Naive thymus-derived CD4-positive, alpha-beta T cell (primary cell): ENCODE data around the gene SIRT2. TPM values are rescaled to one million over a fixed set of nuclear protein-coding genes. Genes with fewer than 3 reads are reported as not detected.
A peak's percentile ranks its signal among the peaks of the same experiment; 100 is the strongest.

ENCODE experiments used
- ATAC-seq: fragments of 150-1000 bp; cut with Tn5 transposase; 2 replicates; pipeline ENCODE4 v1.10.0; 2021; ENCODE audit warnings: mild to moderate bottlenecking, moderate library complexity
- CTCF ChIA-PET: fragments of 350-600 bp; sonication (Branson Sonifier 250); formaldehyde crosslinking; loops from one replicate; lab custom pipeline; 2021; ENCODE audit warnings: antibody characterized with exemption; lab: Charles Lee
- POLR2A ChIA-PET: fragments of 350-600 bp; sonication (Branson Sonifier 250); formaldehyde crosslinking; loops from one replicate; lab custom pipeline; 2021; ENCODE audit warnings: antibody characterized with exemption, inconsistent platforms; lab: Charles Lee
- DNase-seq, 9 donors: peaks; one replicate each; pipeline versions ENCODE4 v3.0.0 to v3.0.0-alpha.2; 2020 to 2022; ENCODE audit warnings: mixed read lengths in 1 of 9
- H3K27ac ChIP-seq: one replicate; pipeline ENCODE4 v1.7.0; 2013; ENCODE audit warnings: mild to moderate bottlenecking, low read depth, low read length, moderate library complexity
- H3K27me3 ChIP-seq, 2 donors: one replicate each; pipeline ENCODE4 v1.7.0; 2013; ENCODE audit warnings: low read length in 2 of 2, mild to moderate bottlenecking in 2 of 2, moderate library complexity in 2 of 2; ENCODE audit not compliant: control insufficient read depth in 2 of 2, insufficient read depth in 2 of 2
- H3K36me3 ChIP-seq, 3 experiments: 1 replicate in 2 of 3; 2 replicates in 1 of 3; pipeline ENCODE4 v1.7.0; 2013; ENCODE audit warnings: low read length in 3 of 3, mild to moderate bottlenecking in 3 of 3, moderate library complexity in 1 of 3; ENCODE audit not compliant: insufficient read depth in 3 of 3, control insufficient read depth in 2 of 3
- H3K4me1 ChIP-seq, 2 donors: one replicate each; pipeline ENCODE4 v1.7.0; 2013; ENCODE audit warnings: low read length in 2 of 2, mild to moderate bottlenecking in 2 of 2, moderate library complexity in 1 of 2; ENCODE audit not compliant: control insufficient read depth in 2 of 2, insufficient read depth in 2 of 2
- H3K4me3 ChIP-seq: 2 replicates; pipeline ENCODE4 v1.7.0; 2013; ENCODE audit warnings: mild to moderate bottlenecking, low read length
- H3K9me3 ChIP-seq, 3 experiments: 1 replicate in 2 of 3; 2 replicates in 1 of 3; pipeline ENCODE4 v1.7.0; 2013; ENCODE audit warnings: low read length in 3 of 3; ENCODE audit not compliant: control insufficient read depth in 2 of 3
- H3K27ac Mint-ChIP-seq, 9 donors: one replicate each; pipeline ENCODE4 v1.8.0; 2020 to 2022; ENCODE audit warnings: mixed read lengths in 9 of 9, mild to moderate bottlenecking in 8 of 9, moderate library complexity in 5 of 9, inconsistent platforms in 2 of 9
- H3K27me3 Mint-ChIP-seq, 5 donors: one replicate each; pipeline ENCODE4 v1.8.0; 2021 to 2022; ENCODE audit warnings: mixed read lengths in 5 of 5, mild to moderate bottlenecking in 1 of 5
- H3K36me3 Mint-ChIP-seq, 5 donors: one replicate each; pipeline ENCODE4 v1.8.0; 2020 to 2022; ENCODE audit warnings: mixed read lengths in 5 of 5, mild to moderate bottlenecking in 3 of 5, inconsistent platforms in 1 of 5
- H3K4me1 Mint-ChIP-seq, 7 donors: one replicate each; pipeline ENCODE4 v1.8.0; 2020 to 2022; ENCODE audit warnings: mixed read lengths in 7 of 7, mild to moderate bottlenecking in 3 of 7, inconsistent platforms in 1 of 7
- H3K4me3 Mint-ChIP-seq, 10 donors: one replicate each; pipeline ENCODE4 v1.8.0; 2020 to 2022; ENCODE audit warnings: mild to moderate bottlenecking in 10 of 10, mixed read lengths in 10 of 10, moderate library complexity in 6 of 10, inconsistent platforms in 2 of 10
- H3K9me3 Mint-ChIP-seq, 11 donors: one replicate each; pipeline ENCODE4 v1.8.0; 2020 to 2022; ENCODE audit warnings: mixed read lengths in 11 of 11, mild to moderate bottlenecking in 4 of 11, inconsistent platforms in 1 of 11, moderate library complexity in 1 of 11
- intact Hi-C, 2 donors: fragments of 100-400 bp; cut with micrococcal nuclease; formaldehyde crosslinking; loops; one replicate each; pipeline ENCODE4 v1.15.1; 2023
- polyA plus RNA-seq, 2 donors: library from polyadenylated mRNA; unstranded; fragments of 300-500 nt; fragmentation: Illumina TruSeq; gene quantifications; one replicate each; pipeline ENCODE4 v1.2.3, GENCODE V29; 2021
- total RNA-seq, 6 experiments: library from RNA in 5 of 6; stranded (reverse) in 5 of 6; gene quantifications; 1 replicate in 5 of 6; 2 replicates in 1 of 6; pipeline ENCODE4 v1.2.3 and lab custom pipeline; 2021 to 2026

SIRT2 gene
- total and polyA plus RNA-seq, 7 experiments from 2014 or later = 30.7 to 78.5 (median 47.5) TPM

- Histone ChIP-seq H3K4me1 (peaks cover 0 to 9% of the 10 kb centered on the region in 2 donors), H3K27me3 (no peaks in the 10 kb centered on the region), H3K9me3 (no peaks in the 10 kb centered on the region), H3K36me3 (peaks cover 3 to 28% (median 4%) of the 10 kb centered on the region in 3 experiments), H3K27ac (no peak overlapping the region), H3K4me3 (no peak overlapping the region)
- Mint-ChIP-seq H3K27ac (peak overlapping the region in 1 of 9 donors; percentile 25), H3K9me3 (peaks cover 0 to 2% (median 0%) of the 10 kb centered on the region in 11 donors), H3K27me3 (no peaks in the 10 kb centered on the region), H3K36me3 (peaks cover 5 to 16% (median 10%) of the 10 kb centered on the region in 5 donors), H3K4me1 (peaks cover 2 to 20% (median 11%) of the 10 kb centered on the region in 7 donors), H3K4me3 (no peak overlapping the region)
- CTCF ChIA-PET = no interaction called here
- POLR2A ChIA-PET = no interaction called here
- no peak for DNase-seq
- no peak for ATAC-seq
- intact Hi-C loops = no loop called here
These were observed 11.1 kb upstream of the SIRT2 start for GRCh38 chr19:38910488-38910887.

DNA sequence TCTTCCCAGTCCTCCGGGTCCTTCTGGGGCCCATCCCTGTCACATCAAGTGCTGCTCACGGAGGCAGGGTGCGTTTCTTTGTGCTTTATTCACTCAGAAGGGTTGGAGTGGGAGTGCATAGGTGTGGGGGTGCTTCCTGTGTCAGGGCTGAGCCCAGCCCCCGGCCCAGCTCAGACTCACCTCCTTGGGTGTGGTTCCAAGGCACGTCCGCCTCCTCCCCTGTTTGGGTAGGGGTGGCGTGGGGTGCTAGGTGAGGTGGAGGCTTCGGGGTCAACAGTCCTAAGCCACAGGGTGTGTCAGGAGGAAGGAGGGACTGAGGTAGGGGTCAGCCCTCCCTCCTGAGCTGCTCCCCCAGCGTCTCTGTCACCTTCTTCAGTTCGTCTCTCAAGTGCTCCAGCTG, 9.5 kb upstream of the SIRT2 start:
- ChIA-PET POLR2A (interaction anchor here (0.7 to 1.1 kb wide), 3 partner anchors 17 to 30 kb away, joined by 3 to 4 read pairs (median 3); no protein-coding TSS in a partner anchor), CTCF (no interaction called here)
- Histone ChIP-seq H3K27me3 (no peaks in the 10 kb centered on the region), H3K4me3 (no peak overlapping the region), H3K4me1 (peaks cover 0 to 9% of the 10 kb centered on the region in 2 donors), H3K27ac (no peak overlapping the region), H3K9me3 (no peaks in the 10 kb centered on the region), H3K36me3 (peaks cover 6 to 43% (median 7%) of the 10 kb centered on the region in 3 experiments)
- Mint-ChIP-seq H3K27me3 (no peaks in the 10 kb centered on the region), H3K4me3 (peak overlapping the region in 6 of 10 donors; percentile 6 to 36 (median 29)), H3K9me3 (peaks cover 0 to 2% (median 0%) of the 10 kb centered on the region in 11 donors), H3K27ac (peak overlapping the region in 6 of 9 donors; percentile 25 to 88 (median 75)), H3K36me3 (peaks cover 12 to 26% (median 15%) of the 10 kb centered on the region in 5 donors), H3K4me1 (peaks cover 6 to 29% (median 18%) of the 10 kb centered on the region in 7 donors)
- ATAC-seq = peak; percentile 44
- peak in 3 of 9 donors; percentile 16 to 23 (median 21) for DNase-seq
- intact Hi-C loops = no loop called here

DNA sequence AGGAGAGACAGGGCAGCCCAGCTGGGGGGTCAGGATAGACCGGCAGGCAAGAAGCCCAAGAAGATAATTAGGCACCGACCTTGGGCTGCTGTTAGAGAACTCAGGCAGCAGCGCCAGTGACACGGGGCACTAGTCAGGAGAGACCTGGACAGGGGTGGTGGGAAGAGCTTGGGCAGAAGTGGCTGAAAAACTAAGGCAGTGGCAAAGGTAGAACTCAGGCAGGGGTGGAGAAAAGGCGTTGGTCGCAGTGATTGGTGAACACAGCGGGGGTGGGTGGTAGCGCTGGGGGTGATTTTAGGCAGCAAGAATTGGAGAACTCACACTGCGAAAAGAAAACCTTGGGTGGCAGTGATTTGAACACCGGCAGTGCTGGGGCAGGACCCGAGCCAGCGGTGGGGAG, 8.3 kb upstream of the SIRT2 start:
- Mint-ChIP-seq H3K4me3 (no peak overlapping the region), H3K4me1 (peaks cover 6 to 25% (median 20%) of the 10 kb centered on the region in 7 donors), H3K36me3 (peaks cover 12 to 31% (median 17%) of the 10 kb centered on the region in 5 donors), H3K27ac (peak overlapping the region in 5 of 9 donors; percentile 1 to 92 (median 70)), H3K27me3 (no peaks in the 10 kb centered on the region), H3K9me3 (no peaks in the 10 kb centered on the region)
- no peak overlapping the region for H3K27ac ChIP-seq
- H3K9me3 ChIP-seq = no peaks in the 10 kb centered on the region
- no peaks in the 10 kb centered on the region for H3K27me3 ChIP-seq
- ATAC-seq (no peak), DNase-seq (no peak)
- CTCF ChIA-PET = interaction anchor here (0.7 kb wide), 1 partner anchor 270 kb away, joined by 3 read pairs; no protein-coding TSS in a partner anchor
- POLR2A ChIA-PET = interaction anchor here (0.6 kb wide), 1 partner anchor 18 kb away, joined by 3 read pairs; no protein-coding TSS in a partner anchor
- peaks cover 6 to 43% (median 7%) of the 10 kb centered on the region in 3 experiments for H3K36me3 ChIP-seq
- H3K4me1 ChIP-seq = peaks cover 0 to 9% of the 10 kb centered on the region in 2 donors
- intact Hi-C loops = no loop called here
- H3K4me3 ChIP-seq = no peak overlapping the region

- Histone ChIP-seq H3K27ac (no peak overlapping the region), H3K4me1 (peaks cover 0 to 9% of the 10 kb centered on the region in 2 donors), H3K4me3 (no peak overlapping the region), H3K9me3 (no peaks in the 10 kb centered on the region), H3K27me3 (no peaks in the 10 kb centered on the region), H3K36me3 (peaks cover 6 to 43% (median 7%) of the 10 kb centered on the region in 3 experiments)
- H3K27ac Mint-ChIP-seq = peak overlapping the region in 2 of 9 donors; percentile 47 to 92
- ChIA-PET POLR2A (interaction anchor here (0.6 kb wide), 1 partner anchor 18 kb away, joined by 3 read pairs; no protein-coding TSS in a partner anchor), CTCF (interaction anchor here (0.7 to 0.9 kb wide), 3 partner anchors 23 to 1272 kb away, joined by 3 read pairs; partner anchors contain the start of genes MRPS12 and SARS2)
- no peaks in the 10 kb centered on the region for H3K9me3 Mint-ChIP-seq
- intact Hi-C loops = no loop called here
- peaks cover 6 to 27% (median 20%) of the 10 kb centered on the region in 7 donors for H3K4me1 Mint-ChIP-seq
- ATAC-seq = no peak
- no peak overlapping the region for H3K4me3 Mint-ChIP-seq
- H3K27me3 Mint-ChIP-seq = no peaks in the 10 kb centered on the region
- peaks cover 12 to 31% (median 17%) of the 10 kb centered on the region in 5 donors for H3K36me3 Mint-ChIP-seq
- DNase-seq = no peak
These were observed 7.8 kb upstream of the SIRT2 start for GRCh38 chr19:38907227-38907626.

GRCh38 chr19:38905620-38906019, 6.2 kb upstream of the SIRT2 start:
- peaks cover 10 to 11% of the 10 kb centered on the region in 2 donors for H3K4me1 ChIP-seq
- no peak overlapping the region for H3K4me3 Mint-ChIP-seq
- no peak for DNase-seq
- H3K4me1 Mint-ChIP-seq = peaks cover 10 to 44% (median 33%) of the 10 kb centered on the region in 7 donors
- H3K27ac Mint-ChIP-seq = no peak overlapping the region
- H3K27me3 ChIP-seq = no peaks in the 10 kb centered on the region
- intact Hi-C loops = no loop called here
- H3K36me3 Mint-ChIP-seq = peaks cover 12 to 34% (median 17%) of the 10 kb centered on the region in 5 donors
- ATAC-seq = no peak
- H3K36me3 ChIP-seq = peaks cover 6 to 43% (median 7%) of the 10 kb centered on the region in 3 experiments
- CTCF ChIA-PET = interaction anchor here (1.0 kb wide), 1 partner anchor 24 kb away, joined by 3 read pairs; no protein-coding TSS in a partner anchor
- H3K9me3 Mint-ChIP-seq = peaks cover 0 to 2% (median 0%) of the 10 kb centered on the region in 11 donors
- H3K27ac ChIP-seq = no peak overlapping the region
- no peak overlapping the region for H3K4me3 ChIP-seq
- H3K27me3 Mint-ChIP-seq = no peaks in the 10 kb centered on the region
- POLR2A ChIA-PET = interaction anchor here (0.5 to 1.2 kb wide), 2 partner anchors 55 to 444 kb away, joined by 3 to 4 read pairs; no protein-coding TSS in a partner anchor
- H3K9me3 ChIP-seq = no peaks in the 10 kb centered on the region

DNA sequence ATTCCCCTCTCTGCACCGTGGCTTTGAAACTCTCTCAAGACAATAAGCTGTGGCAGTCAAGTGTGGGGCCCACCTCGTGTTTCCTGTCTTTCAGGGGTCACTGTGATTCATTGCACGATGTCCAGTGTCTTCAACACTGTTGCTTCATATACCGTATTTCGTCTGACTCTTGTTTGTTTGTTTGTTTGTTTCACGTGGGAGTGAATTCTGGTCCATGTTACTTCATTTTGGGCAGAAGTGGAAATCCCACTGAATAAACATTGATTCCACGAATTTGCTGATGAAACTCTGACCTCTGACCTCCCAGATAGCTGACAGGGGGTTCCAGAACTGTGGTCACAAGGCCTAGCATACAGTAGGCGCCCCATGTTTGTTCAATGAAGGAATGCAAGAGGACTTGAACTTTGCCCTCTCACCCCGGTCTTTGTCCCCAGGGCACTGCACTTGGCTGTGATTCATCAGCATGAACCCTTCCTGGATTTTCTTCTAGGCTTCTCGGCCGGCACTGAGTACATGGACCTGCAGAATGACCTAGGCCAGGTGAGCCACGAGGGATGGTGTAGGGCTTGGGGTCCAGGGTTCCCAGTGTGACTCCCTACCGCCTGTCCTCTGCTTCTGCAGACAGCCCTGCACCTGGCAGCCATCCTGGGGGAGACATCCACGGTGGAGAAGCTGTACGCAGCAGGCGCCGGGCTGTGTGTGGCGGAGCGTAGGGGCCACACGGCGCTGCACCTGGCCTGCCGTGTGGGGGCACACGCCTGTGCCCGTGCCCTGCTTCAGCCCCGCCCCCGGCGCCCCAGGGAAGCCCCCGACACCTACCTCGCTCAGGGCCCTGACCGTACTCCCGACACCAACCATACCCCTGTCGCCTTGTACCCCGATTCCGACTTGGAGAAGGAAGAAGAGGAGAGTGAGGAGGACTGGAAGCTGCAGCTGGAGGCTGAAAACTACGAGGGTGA, 5.4 kb upstream of the SIRT2 start:
- ATAC-seq (no peak), DNase-seq (no peak)
- peak overlapping the region in 1 of 9 donors; percentile 27 for H3K27ac Mint-ChIP-seq
- H3K36me3 ChIP-seq = peaks cover 6 to 45% (median 7%) of the 10 kb centered on the region in 3 experiments
- intact Hi-C loops = no loop called here
- ChIA-PET POLR2A (interaction anchor here (0.5 kb wide), 1 partner anchor 445 kb away, joined by 3 read pairs; no protein-coding TSS in a partner anchor), CTCF (interaction anchor here (1.0 kb wide), 1 partner anchor 25 kb away, joined by 3 read pairs; no protein-coding TSS in a partner anchor)
- peaks cover 16 to 50% (median 38%) of the 10 kb centered on the region in 7 donors for H3K4me1 Mint-ChIP-seq
- peaks cover 12 to 38% (median 17%) of the 10 kb centered on the region in 5 donors for H3K36me3 Mint-ChIP-seq
- no peak overlapping the region for H3K27ac ChIP-seq
- H3K9me3 Mint-ChIP-seq = peaks cover 0 to 2% (median 0%) of the 10 kb centered on the region in 11 donors
- H3K9me3 ChIP-seq = no peaks in the 10 kb centered on the region
- H3K4me1 ChIP-seq = peaks cover 14 to 16% of the 10 kb centered on the region in 2 donors
- H3K4me3 Mint-ChIP-seq = peak overlapping the region in 1 of 10 donors; percentile 3
- no peaks in the 10 kb centered on the region for H3K27me3 Mint-ChIP-seq
- H3K4me3 ChIP-seq = no peak overlapping the region
- no peaks in the 10 kb centered on the region for H3K27me3 ChIP-seq
